Skeletal muscle satellite cell (primary cell): ENCODE results near the gene NDUFS1.
"Not testable (repeated sequence)": the region's sequence is repeated elsewhere in the genome, so short reads cannot be mapped to it uniquely, and the experiment has no call there.

ENCODE experiments used
- H3K27me3 ChIP-seq: 2 replicates; pipeline ENCODE4 v1.7.0; 2013; ENCODE audit warnings: low read length; ENCODE audit not compliant: control insufficient read depth, insufficient read depth
- H3K36me3 ChIP-seq: 2 replicates; pipeline ENCODE4 v1.7.0; 2013; ENCODE audit warnings: mild to moderate bottlenecking, control low read depth, low read length; ENCODE audit not compliant: insufficient read depth
- H3K4me1 ChIP-seq: 2 replicates; pipeline ENCODE4 v1.7.0; 2013; ENCODE audit warnings: low read length; ENCODE audit not compliant: control insufficient read depth, insufficient read depth
- H3K4me2 ChIP-seq: 2 replicates; pipeline ENCODE4 v1.7.0; 2013; ENCODE audit warnings: mild to moderate bottlenecking, low read length
- H3K4me3 ChIP-seq: 2 replicates; pipeline ENCODE4 v1.7.0; 2013; ENCODE audit warnings: low read length
- H3K9ac ChIP-seq: 2 replicates; pipeline ENCODE4 v1.7.0; 2013; ENCODE audit warnings: mild to moderate bottlenecking, low read depth, low read length, moderate library complexity
- H3K9me3 ChIP-seq: replicated peaks from 2 replicates; pipeline ENCODE4 v1.7.0; 2013; ENCODE audit warnings: mild to moderate bottlenecking, control low read depth, low read length

Gene NDUFS1

DNA sequence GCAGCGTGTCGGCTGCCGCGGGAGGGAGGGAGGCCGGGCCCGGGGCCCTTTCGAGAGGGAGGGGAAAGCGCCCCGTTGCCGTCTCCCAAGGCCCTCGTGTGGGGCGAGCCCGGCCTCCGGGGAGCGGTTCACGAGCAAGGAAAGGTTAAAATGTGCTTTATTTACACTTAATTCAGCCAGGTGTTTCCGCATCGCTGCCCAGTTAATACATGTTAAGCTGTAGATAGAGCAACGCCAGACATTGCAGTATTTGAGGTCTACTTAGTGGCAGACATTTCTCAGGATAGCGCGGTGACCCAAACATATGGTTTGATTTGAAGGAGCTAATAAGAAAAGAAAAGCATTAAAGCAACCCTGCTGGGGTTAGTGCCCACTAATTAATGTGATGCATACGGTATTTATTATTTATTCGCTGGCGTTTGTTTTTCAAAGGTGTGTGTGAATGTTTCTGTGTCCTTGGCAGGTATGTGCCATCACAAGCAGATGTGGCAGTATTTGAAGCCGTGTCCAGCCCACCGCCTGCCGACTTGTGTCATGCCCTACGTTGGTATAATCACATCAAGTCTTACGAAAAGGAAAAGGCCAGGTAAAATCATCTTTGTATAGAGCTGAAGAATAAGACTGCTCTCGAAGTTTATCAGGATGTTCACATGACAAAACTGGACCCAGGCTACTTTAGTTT lies 1.0 kb upstream of the NDUFS1 start:
- H3K9ac ChIP-seq, result peak overlapping the region; percentile 97
- peaks cover 28% of the 10 kb centered on the region for H3K4me1 ChIP-seq
- peak overlapping the region; percentile 89 for H3K4me3 ChIP-seq
- H3K27me3 ChIP-seq, result no peaks in the 10 kb centered on the region
- H3K4me2 ChIP-seq, result peak overlapping the region; percentile 89
- H3K9me3 ChIP-seq, result no peaks in the 10 kb centered on the region
- peaks cover 35% of the 10 kb centered on the region for H3K36me3 ChIP-seq

- no peaks in the 10 kb centered on the region for H3K27me3 ChIP-seq
- H3K4me2 ChIP-seq, result peak overlapping the region; percentile 87
- peak overlapping the region; percentile 89 for H3K4me3 ChIP-seq
- H3K36me3 ChIP-seq, result peaks cover 32% of the 10 kb centered on the region
- no peaks in the 10 kb centered on the region for H3K9me3 ChIP-seq
- peaks cover 28% of the 10 kb centered on the region for H3K4me1 ChIP-seq
- H3K9ac ChIP-seq, result peak overlapping the region; percentile 97
Observed at GRCh38 chr2:206158563-206159345, 490 bp downstream of the NDUFS1 start.

DNA sequence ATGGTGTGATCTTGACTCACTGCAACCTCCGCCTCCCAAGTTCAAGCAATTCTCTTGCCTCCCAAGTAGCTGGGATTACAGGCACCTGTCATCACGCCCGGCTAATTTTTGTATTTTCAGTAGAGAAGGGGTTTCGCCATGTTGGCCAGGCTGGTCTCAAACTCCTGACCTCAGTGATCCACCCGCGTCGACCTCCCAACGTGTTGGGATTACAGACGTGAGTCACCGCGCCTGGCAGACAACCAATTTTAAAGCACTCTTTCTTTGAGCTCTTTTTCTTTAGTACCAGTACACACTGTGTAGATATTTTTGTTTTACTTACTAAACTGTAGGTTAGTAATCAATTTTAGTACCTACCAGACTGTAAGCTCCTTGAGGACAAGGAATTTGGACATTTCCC lies 2.2 kb downstream of the NDUFS1 start:
- H3K4me2 ChIP-seq, result peak overlapping the region; percentile 87
- not testable (repeated sequence) for H3K4me3 ChIP-seq, H3K9ac ChIP-seq, H3K9me3 ChIP-seq, H3K27me3 ChIP-seq
- peaks cover 16% of the 10 kb centered on the region for H3K36me3 ChIP-seq
- peaks cover 21% of the 10 kb centered on the region for H3K4me1 ChIP-seq

GRCh38 chr2:206154197-206154596 lies 5.0 kb downstream of the NDUFS1 start:
- Histone ChIP-seq H3K36me3 (peaks cover 21% of the 10 kb centered on the region), H3K4me1 (peaks cover 7% of the 10 kb centered on the region), H3K27me3 (no peaks in the 10 kb centered on the region), H3K9ac (no peak overlapping the region), H3K9me3 (no peaks in the 10 kb centered on the region), H3K4me2 (no peak overlapping the region), H3K4me3 (no peak overlapping the region)

GRCh38 chr2:206150631-206151030 lies 8.6 kb downstream of the NDUFS1 start:
- H3K36me3 ChIP-seq, result peaks cover 53% of the 10 kb centered on the region
- no peaks in the 10 kb centered on the region for H3K9me3 ChIP-seq
- H3K27me3 ChIP-seq, result no peaks in the 10 kb centered on the region
- no peak overlapping the region for H3K4me3 ChIP-seq
- no peak overlapping the region for H3K9ac ChIP-seq
- H3K4me2 ChIP-seq, result no peak overlapping the region
- no peaks in the 10 kb centered on the region for H3K4me1 ChIP-seq

- no peaks in the 10 kb centered on the region for H3K27me3 ChIP-seq
- H3K9ac ChIP-seq, result no peak overlapping the region
- no peak overlapping the region for H3K4me2 ChIP-seq
- no peaks in the 10 kb centered on the region for H3K9me3 ChIP-seq
- H3K4me3 ChIP-seq, result no peak overlapping the region
- H3K4me1 ChIP-seq, result no peaks in the 10 kb centered on the region
- H3K36me3 ChIP-seq, result peaks cover 58% of the 10 kb centered on the region
Observed at GRCh38 chr2:206150168-206150567, 9.1 kb downstream of the NDUFS1 start.

DNA sequence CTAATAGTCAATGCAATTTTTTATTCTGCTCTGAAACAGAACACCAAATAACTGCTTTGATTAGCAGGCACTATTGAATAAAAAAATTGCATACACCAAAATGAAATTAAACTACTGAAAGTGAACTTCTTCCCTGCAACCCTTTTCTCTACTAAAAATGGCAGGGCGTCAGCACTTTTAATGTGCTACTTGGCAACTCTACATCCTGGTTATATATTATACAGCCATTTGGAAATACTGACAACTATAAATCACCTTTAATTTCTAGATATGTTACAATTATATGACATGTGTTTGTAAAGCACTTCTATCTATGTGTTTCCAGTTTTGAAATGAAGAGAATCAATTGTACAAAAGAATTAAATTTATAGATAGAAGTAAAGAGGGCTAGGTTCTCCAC lies 9.9 kb downstream of the NDUFS1 start:
- H3K4me3 ChIP-seq, result no peak overlapping the region
- peaks cover 65% of the 10 kb centered on the region for H3K36me3 ChIP-seq
- H3K9ac ChIP-seq, result no peak overlapping the region
- no peaks in the 10 kb centered on the region for H3K9me3 ChIP-seq
- no peak overlapping the region for H3K4me2 ChIP-seq
- H3K27me3 ChIP-seq, result no peaks in the 10 kb centered on the region
- no peaks in the 10 kb centered on the region for H3K4me1 ChIP-seq

- no peak overlapping the region for H3K4me3 ChIP-seq
- H3K9me3 ChIP-seq, result no peaks in the 10 kb centered on the region
- peaks cover 84% of the 10 kb centered on the region for H3K36me3 ChIP-seq
- no peak overlapping the region for H3K4me2 ChIP-seq
- no peaks in the 10 kb centered on the region for H3K4me1 ChIP-seq
- no peaks in the 10 kb centered on the region for H3K27me3 ChIP-seq
- H3K9ac ChIP-seq, result no peak overlapping the region
Observed at GRCh38 chr2:206145665-206146064, 13.6 kb downstream of the NDUFS1 start.

GRCh38 chr2:206144383-206144782 lies 14.9 kb downstream of the NDUFS1 start:
- Histone ChIP-seq H3K4me3 (no peak overlapping the region), H3K4me1 (no peaks in the 10 kb centered on the region), H3K4me2 (no peak overlapping the region), H3K9me3 (no peaks in the 10 kb centered on the region), H3K27me3 (no peaks in the 10 kb centered on the region), H3K36me3 (peaks cover 82% of the 10 kb centered on the region), H3K9ac (no peak overlapping the region)

DNA sequence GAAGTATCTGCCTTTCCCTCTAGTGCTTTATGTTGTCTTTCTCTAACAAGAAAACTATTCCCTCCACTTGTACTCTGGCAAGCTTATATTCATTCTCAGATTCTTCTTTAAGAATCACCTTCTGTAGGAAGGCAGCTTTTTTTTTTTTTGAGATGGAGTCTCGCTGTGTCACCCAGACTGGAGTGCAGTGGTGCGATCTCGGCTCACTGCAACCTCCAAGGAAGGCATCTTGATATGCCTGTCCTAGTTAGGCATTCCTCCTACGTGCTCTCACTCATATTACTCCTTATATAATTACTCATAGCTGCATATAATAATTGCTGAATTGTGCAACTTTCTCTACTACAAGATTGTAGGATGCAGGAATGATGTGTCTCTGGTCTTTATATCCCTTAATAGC lies 15.8 kb downstream of the NDUFS1 start:
- peaks cover 77% of the 10 kb centered on the region for H3K36me3 ChIP-seq
- no peak overlapping the region for H3K9ac ChIP-seq
- no peak overlapping the region for H3K4me3 ChIP-seq
- no peak overlapping the region for H3K4me2 ChIP-seq
- H3K4me1 ChIP-seq, result no peaks in the 10 kb centered on the region
- H3K27me3 ChIP-seq, result no peaks in the 10 kb centered on the region
- no peaks in the 10 kb centered on the region for H3K9me3 ChIP-seq

GRCh38 chr2:206127656-206128055 lies 31.6 kb downstream of the NDUFS1 start:
- H3K4me1 ChIP-seq, result no peaks in the 10 kb centered on the region
- no peak overlapping the region for H3K4me2 ChIP-seq
- peaks cover 65% of the 10 kb centered on the region for H3K36me3 ChIP-seq
- H3K4me3 ChIP-seq, result no peak overlapping the region
- H3K9me3 ChIP-seq, result no peaks in the 10 kb centered on the region
- no peaks in the 10 kb centered on the region for H3K27me3 ChIP-seq
- H3K9ac ChIP-seq, result no peak overlapping the region

DNA sequence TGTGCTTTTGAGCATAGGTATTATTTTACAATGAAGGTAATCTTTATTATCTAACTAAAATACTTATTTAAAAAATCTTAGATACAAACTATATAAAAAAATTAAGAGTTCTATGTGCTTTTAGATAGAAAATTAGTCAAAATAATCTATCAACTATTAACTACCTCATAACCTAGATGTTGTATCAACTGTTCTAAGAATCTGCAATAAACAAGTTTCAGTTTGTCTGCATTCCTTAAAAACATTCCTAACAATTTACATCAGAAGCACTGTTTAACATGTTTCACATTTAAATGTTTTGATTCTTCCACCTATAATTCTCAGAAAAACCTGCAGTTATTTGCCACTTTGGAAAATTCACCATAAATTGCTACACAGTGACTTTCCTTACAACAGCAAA lies 33.3 kb downstream of the NDUFS1 start:
- Histone ChIP-seq H3K9me3 (no peaks in the 10 kb centered on the region), H3K36me3 (peaks cover 70% of the 10 kb centered on the region), H3K27me3 (no peaks in the 10 kb centered on the region), H3K4me1 (no peaks in the 10 kb centered on the region), H3K9ac (no peak overlapping the region), H3K4me3 (no peak overlapping the region), H3K4me2 (no peak overlapping the region)
